CD14-positive monocyte (primary cell): ENCODE measurements around the gene CLASP1. TPM values are rescaled to one million over a fixed set of nuclear protein-coding genes. Genes with fewer than 3 reads are reported as not detected.

ENCODE experiments used
- DNase-seq, 3 donors: peaks; one replicate each; pipeline ENCODE4 v3.0.0-alpha.2; 2011 to 2022
- H2AFZ ChIP-seq: 2 replicates; pipeline ENCODE4 v1.6.0; 2012; ENCODE audit warnings: mild to moderate bottlenecking, low read depth, low read length, inconsistent platforms; ENCODE audit not compliant: insufficient read depth, poor library complexity, severe bottlenecking
- H3K27ac ChIP-seq, 2 donors: 1 replicate in 1 of 2; 2 replicates in 1 of 2; pipeline ENCODE4 v1.5.1; 2012 to 2013; ENCODE audit warnings: low read length in 2 of 2, control low read depth in 1 of 2, inconsistent platforms in 1 of 2, low read depth in 1 of 2, mild to moderate bottlenecking in 1 of 2
- H3K27me3 ChIP-seq, 2 donors: one replicate each; pipeline versions ENCODE4 v1.6.0 to v1.6.1; 2011 to 2013; ENCODE audit warnings: low read length in 2 of 2; ENCODE audit not compliant: control insufficient read depth in 2 of 2, insufficient read depth in 2 of 2
- H3K36me3 ChIP-seq, 2 donors: replicated peaks in 1 of 2; 1 replicate in 1 of 2; 2 replicates in 1 of 2; pipeline versions ENCODE4 v1.5.1 to v1.6.1; 2012 to 2013; ENCODE audit warnings: low read length in 2 of 2, control low read depth in 1 of 2, inconsistent platforms in 1 of 2, mild to moderate bottlenecking in 1 of 2; ENCODE audit not compliant: insufficient read depth in 2 of 2, control insufficient read depth in 1 of 2
- H3K4me1 ChIP-seq, 2 donors: 1 replicate in 1 of 2; 2 replicates in 1 of 2; pipeline versions ENCODE4 v1.5.1 to v1.6.1; 2012 to 2013; ENCODE audit warnings: low read length in 2 of 2, control low read depth in 1 of 2, inconsistent platforms in 1 of 2, mild to moderate bottlenecking in 1 of 2, moderate library complexity in 1 of 2; ENCODE audit not compliant: insufficient read depth in 2 of 2, control insufficient read depth in 1 of 2
- H3K4me2 ChIP-seq: replicated peaks from 2 replicates; pipeline ENCODE3; 2012; ENCODE audit warnings: low read length, moderate library complexity, mild to moderate bottlenecking; ENCODE audit not compliant: poor library complexity, severe bottlenecking; ENCODE audit errors: extremely low read depth
- H3K4me3 ChIP-seq, 3 experiments: fragments of 200-600 bp in 1 of 3; sonication (generic) in 1 of 3; replicated peaks in 1 of 3; 1 replicate in 2 of 3; 2 replicates in 1 of 3; pipeline ENCODE4 v1.5.1; 2011 to 2013; ENCODE audit warnings: low read length in 3 of 3, mild to moderate bottlenecking in 3 of 3, control low read depth in 2 of 3, low read depth in 2 of 3, inconsistent platforms in 1 of 3, moderate library complexity in 1 of 3
- H3K79me2 ChIP-seq: 2 replicates; pipeline ENCODE4 v1.6.0; 2012; ENCODE audit warnings: mild to moderate bottlenecking, control low read depth, inconsistent platforms, low read length, moderate library complexity; ENCODE audit not compliant: insufficient read depth
- H3K9ac ChIP-seq: 2 replicates; pipeline ENCODE4 v1.6.0; 2017; ENCODE audit warnings: low read length, mild to moderate bottlenecking; ENCODE audit not compliant: insufficient read depth, poor library complexity, severe bottlenecking
- H3K9me3 ChIP-seq, 2 donors: replicated peaks in 1 of 2; 1 replicate in 1 of 2; 2 replicates in 1 of 2; pipeline versions ENCODE4 v1.5.1 to v1.6.1; 2012 to 2013; ENCODE audit warnings: low read length in 2 of 2, control low read depth in 1 of 2; ENCODE audit not compliant: control insufficient read depth in 1 of 2, insufficient read depth in 1 of 2
- H4K20me1 ChIP-seq: 2 replicates; pipeline ENCODE4 v1.6.0; 2012; ENCODE audit warnings: mild to moderate bottlenecking, low read length, control low read depth, moderate library complexity; ENCODE audit not compliant: insufficient read depth
- H3K27ac Mint-ChIP-seq, 7 donors: one replicate each; pipeline ENCODE4 v1.8.0; 2020; ENCODE audit warnings: mild to moderate bottlenecking in 7 of 7, mixed read lengths in 7 of 7, moderate library complexity in 6 of 7, inconsistent platforms in 2 of 7
- H3K27me3 Mint-ChIP-seq, 3 donors: one replicate each; pipeline ENCODE4 v1.8.0; 2021 to 2022; ENCODE audit warnings: low read depth in 3 of 3, mild to moderate bottlenecking in 3 of 3, mixed read lengths in 3 of 3, moderate library complexity in 3 of 3, inconsistent platforms in 1 of 3
- H3K36me3 Mint-ChIP-seq, 2 donors: one replicate each; pipeline ENCODE4 v1.8.0; 2020; ENCODE audit warnings: mixed read lengths in 2 of 2, inconsistent platforms in 1 of 2, mild to moderate bottlenecking in 1 of 2
- H3K4me1 Mint-ChIP-seq: one replicate; pipeline ENCODE4 v1.8.0; 2020; ENCODE audit warnings: mild to moderate bottlenecking, mixed read lengths
- H3K4me3 Mint-ChIP-seq, 2 donors: one replicate each; pipeline ENCODE4 v1.8.0; 2020; ENCODE audit warnings: mild to moderate bottlenecking in 2 of 2, mixed read lengths in 2 of 2, moderate library complexity in 1 of 2
- H3K9me3 Mint-ChIP-seq, 7 donors: one replicate each; pipeline ENCODE4 v1.8.0; 2020 to 2022; ENCODE audit warnings: mixed read lengths in 7 of 7, mild to moderate bottlenecking in 6 of 7, moderate library complexity in 6 of 7, inconsistent platforms in 2 of 7
- WGBS: methylation state at CpG from one replicate; pipeline ENCODE4 v1.1.5; 2013; ENCODE audit warnings: missing lambda C conversion rate; ENCODE audit not compliant: insufficient coverage; 5-methylcytosine and 5-hydroxymethylcytosine counted together
- intact Hi-C, 2 donors: fragments of 100-400 bp; cut with micrococcal nuclease; formaldehyde crosslinking; loops; one replicate each; pipeline versions ENCODE4 v1.15.0 to v1.15.1; 2023
- polyA plus RNA-seq, 3 donors: library from polyadenylated mRNA; depleted of rRNA in 1 of 3; unstranded in 2 of 3; stranded (reverse) in 1 of 3; fragments of 300-500 nt in 2 of 3; fragments of >200 nt in 1 of 3; fragmentation: Illumina TruSeq in 2 of 3; gene quantifications; 1 replicate in 2 of 3; 2 replicates in 1 of 3; pipeline ENCODE4 v1.2.3, GENCODE V29; 2012 to 2021
- TF ChIP-seq, protein P1 (sequence below): fragments of 200-600 bp; IDR thresholded peaks from one replicate; pipeline ENCODE4 v1.8.0; 2022; ENCODE audit warnings: antibody characterized with exemption, mild to moderate bottlenecking

Gene CLASP1
- polyA plus RNA-seq, 3 donors, result 4.8 to 8.1 (median 7.6) TPM

DNA sequence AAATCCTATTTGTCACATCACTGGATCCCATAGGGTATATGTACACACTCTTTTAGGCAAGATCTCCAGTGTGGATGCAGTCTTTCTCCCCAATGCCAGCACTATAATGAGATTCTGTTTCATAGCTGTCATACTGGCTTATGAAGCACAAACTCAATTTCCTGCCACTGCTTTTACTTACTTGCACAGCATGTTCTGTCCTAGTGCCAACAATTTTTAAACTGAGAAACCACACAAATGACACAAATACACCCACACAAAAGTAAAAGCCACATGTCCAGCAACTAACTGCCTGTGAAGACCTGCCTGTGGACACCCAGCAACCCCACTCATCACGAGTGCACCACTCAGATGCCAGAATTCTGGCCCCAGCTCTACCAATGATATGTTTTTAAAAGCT lies 148.2 kb downstream of the CLASP1 start:
- peaks cover 68 to 80% of the 10 kb centered on the region in 2 donors for H3K36me3 Mint-ChIP-seq
- no peak for DNase-seq
- no CpG with 5 or more reads among the region's 1 CpG for WGBS

DNA sequence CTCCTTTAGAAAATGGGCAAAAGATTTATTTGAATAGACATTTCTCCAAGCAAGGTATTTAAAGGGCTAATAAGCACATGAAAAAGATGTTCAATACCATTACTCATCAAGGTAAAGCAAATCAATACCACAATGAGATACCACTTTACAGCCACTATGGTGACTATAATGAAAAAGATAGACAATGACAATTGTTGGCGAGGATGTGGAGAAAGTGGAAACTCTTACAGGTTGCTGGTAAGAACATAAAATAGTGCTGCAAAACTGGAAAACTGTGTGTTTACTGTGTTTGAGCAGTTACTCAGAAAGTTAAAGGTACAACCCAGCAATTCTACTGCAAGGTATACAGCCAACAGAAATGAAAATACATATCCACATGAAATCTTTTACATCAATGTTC lies 150.5 kb downstream of the CLASP1 start:
- Mint-ChIP-seq H3K4me3 (no peak overlapping the region), H3K4me1 (no peaks in the 10 kb centered on the region), H3K9me3 (peaks cover 3 to 8% (median 6%) of the 10 kb centered on the region in 7 donors), H3K36me3 (peaks cover 59 to 79% of the 10 kb centered on the region in 2 donors), H3K27me3 (no peaks in the 10 kb centered on the region), H3K27ac (no peak overlapping the region)
- TF ChIP-seq, protein P1, sequence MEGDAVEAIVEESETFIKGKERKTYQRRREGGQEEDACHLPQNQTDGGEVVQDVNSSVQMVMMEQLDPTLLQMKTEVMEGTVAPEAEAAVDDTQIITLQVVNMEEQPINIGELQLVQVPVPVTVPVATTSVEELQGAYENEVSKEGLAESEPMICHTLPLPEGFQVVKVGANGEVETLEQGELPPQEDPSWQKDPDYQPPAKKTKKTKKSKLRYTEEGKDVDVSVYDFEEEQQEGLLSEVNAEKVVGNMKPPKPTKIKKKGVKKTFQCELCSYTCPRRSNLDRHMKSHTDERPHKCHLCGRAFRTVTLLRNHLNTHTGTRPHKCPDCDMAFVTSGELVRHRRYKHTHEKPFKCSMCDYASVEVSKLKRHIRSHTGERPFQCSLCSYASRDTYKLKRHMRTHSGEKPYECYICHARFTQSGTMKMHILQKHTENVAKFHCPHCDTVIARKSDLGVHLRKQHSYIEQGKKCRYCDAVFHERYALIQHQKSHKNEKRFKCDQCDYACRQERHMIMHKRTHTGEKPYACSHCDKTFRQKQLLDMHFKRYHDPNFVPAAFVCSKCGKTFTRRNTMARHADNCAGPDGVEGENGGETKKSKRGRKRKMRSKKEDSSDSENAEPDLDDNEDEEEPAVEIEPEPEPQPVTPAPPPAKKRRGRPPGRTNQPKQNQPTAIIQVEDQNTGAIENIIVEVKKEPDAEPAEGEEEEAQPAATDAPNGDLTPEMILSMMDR, result no peak
- Histone ChIP-seq H3K79me2 (no peaks in the 10 kb centered on the region), H3K4me1 (no peaks in the 10 kb centered on the region), H3K4me3 (no peak overlapping the region), H3K36me3 (peaks cover 26 to 68% of the 10 kb centered on the region in 2 donors), H3K27ac (no peak overlapping the region), H3K9ac (no peak overlapping the region), H2AFZ (no peak overlapping the region), H3K4me2 (no peak overlapping the region), H3K9me3 (no peaks in the 10 kb centered on the region), H4K20me1 (no peaks in the 10 kb centered on the region), H3K27me3 (no peaks in the 10 kb centered on the region)
- DNase-seq, result no peak
- no CpG with 5 or more reads among the region's 1 CpG for WGBS
- intact Hi-C loops, result no loop called here

More for the DNA sequence above, 148.2 kb downstream of the CLASP1 start:
- Histone ChIP-seq H3K9me3 (no peaks in the 10 kb centered on the region), H3K27ac (no peak overlapping the region), H3K79me2 (no peaks in the 10 kb centered on the region), H2AFZ (no peak overlapping the region), H3K36me3 (peaks cover 32 to 81% of the 10 kb centered on the region in 2 donors), H3K9ac (no peak overlapping the region), H3K4me2 (no peak overlapping the region), H3K4me1 (no peaks in the 10 kb centered on the region), H4K20me1 (no peaks in the 10 kb centered on the region), H3K27me3 (no peaks in the 10 kb centered on the region), H3K4me3 (no peak overlapping the region)
- no peaks in the 10 kb centered on the region for H3K4me1 Mint-ChIP-seq
- no peak overlapping the region for H3K27ac Mint-ChIP-seq
- H3K27me3 Mint-ChIP-seq, result no peaks in the 10 kb centered on the region
- intact Hi-C loops, result no loop called here
- no peak overlapping the region for H3K4me3 Mint-ChIP-seq
- TF ChIP-seq, protein P1, result no peak
- H3K9me3 Mint-ChIP-seq, result peaks cover 2 to 8% (median 6%) of the 10 kb centered on the region in 7 donors
